MM.1S (cell line): ENCODE data around the gene ZFX.

Experiments
- DNase-seq: peaks from one replicate; pipeline ENCODE4 v3.0.0-alpha.2; 2015
- H2AFZ ChIP-seq: fragments of 300-600 bp; sonication (generic); 2 replicates; pipeline ENCODE4 v1.6.0; 2016; ENCODE audit warnings: antibody characterized with exemption, low read length
- H3F3A ChIP-seq: fragments of 300-600 bp; sonication (generic); 2 replicates; pipeline ENCODE4 v1.6.1; 2016; ENCODE audit warnings: mild to moderate bottlenecking, antibody characterized with exemption, low read length, moderate library complexity, mixed read lengths; ENCODE audit not compliant: insufficient read depth
- H3K27ac ChIP-seq: fragments of 300-600 bp; sonication (generic); 2 replicates; pipeline ENCODE4 v1.5.1; 2016; ENCODE audit warnings: mild to moderate bottlenecking, low read length
- H3K27me3 ChIP-seq: fragments of 300-600 bp; sonication (generic); replicated peaks from 2 replicates; pipeline ENCODE4 v1.6.0; 2016; ENCODE audit warnings: low read length; ENCODE audit not compliant: insufficient read depth
- H3K36me3 ChIP-seq: fragments of 300-600 bp; sonication (generic); replicated peaks from 2 replicates; pipeline ENCODE4 v1.6.1; 2016; ENCODE audit warnings: mild to moderate bottlenecking, low read length, mixed read lengths; ENCODE audit not compliant: insufficient read depth
- H3K4me1 ChIP-seq: fragments of 300-600 bp; sonication (generic); 2 replicates; pipeline ENCODE4 v1.6.1; 2016; ENCODE audit warnings: low read length, mixed read lengths
- H3K4me2 ChIP-seq: fragments of 300-600 bp; sonication (generic); 2 replicates; pipeline ENCODE4 v1.6.0; 2016; ENCODE audit warnings: low read depth, low read length
- H3K4me3 ChIP-seq: fragments of 300-600 bp; sonication (generic); 2 replicates; pipeline ENCODE4 v1.5.1; 2016; ENCODE audit warnings: low read length, mixed read lengths
- H3K79me2 ChIP-seq: fragments of 300-600 bp; sonication (generic); 2 replicates; pipeline ENCODE4 v1.6.1; 2016; ENCODE audit warnings: mixed run types, low read length, mixed read lengths
- H3K9ac ChIP-seq: fragments of 300-600 bp; sonication (generic); 2 replicates; pipeline ENCODE4 v1.6.1; 2016; ENCODE audit warnings: low read length, mixed read lengths
- H3K9me2 ChIP-seq: fragments of 300-600 bp; sonication (generic); replicated peaks from 2 replicates; pipeline ENCODE4 v1.6.1; 2016; ENCODE audit warnings: mild to moderate bottlenecking, low read length, mixed read lengths; ENCODE audit not compliant: insufficient read depth
- H3K9me3 ChIP-seq: fragments of 300-600 bp; sonication (generic); replicated peaks from 2 replicates; pipeline ENCODE4 v1.6.1; 2016; ENCODE audit warnings: mild to moderate bottlenecking, low read length, mixed read lengths; ENCODE audit not compliant: insufficient read depth
- H4K20me1 ChIP-seq: fragments of 300-600 bp; sonication (generic); 2 replicates; pipeline ENCODE4 v1.6.1; 2016; ENCODE audit warnings: mild to moderate bottlenecking, low read length, moderate library complexity, mixed read lengths; ENCODE audit not compliant: insufficient read depth
- CTCF ChIP-seq: fragments of 300-600 bp; sonication (generic); IDR thresholded peaks from 2 replicates; pipeline ENCODE4 v1.5.1; 2016; ENCODE audit warnings: antibody characterized with exemption, low read length, mixed read lengths
- EZH2 ChIP-seq: fragments of 300-600 bp; sonication (generic); optimal IDR thresholded peaks from 2 replicates; pipeline ENCODE3; 2017; ENCODE audit warnings: low read depth, mild to moderate bottlenecking, antibody characterized with exemption, low read length, mixed read lengths
- EZH2phosphoT487 ChIP-seq: fragments of 300-600 bp; sonication (generic); IDR thresholded peaks from 2 replicates; pipeline ENCODE4 v1.6.1; 2018; ENCODE audit warnings: antibody characterized with exemption, low read length

The ZFX gene

GRCh38 chrX:24146283-24146949, 3.1 kb upstream of the ZFX start:
- H3K4me2 ChIP-seq = peak overlapping the region; percentile 73
- no peaks in the 10 kb centered on the region for H3K9me3 ChIP-seq
- H2AFZ ChIP-seq = peak overlapping the region; percentile 67
- peak overlapping the region; percentile 41 for H3K4me3 ChIP-seq
- H3F3A ChIP-seq = peaks cover 27% of the 10 kb centered on the region
- peaks cover 11% of the 10 kb centered on the region for H3K79me2 ChIP-seq
- peaks cover 13% of the 10 kb centered on the region; the same call in 1 of the 2 replicates for H3K4me1 ChIP-seq
- H3K27ac ChIP-seq = peak overlapping the region; percentile 8; the same call in 1 of the 2 replicates
- no peaks in the 10 kb centered on the region for H3K9me2 ChIP-seq
- TF ChIP-seq EZH2 (no peak), CTCF (no peak)
- no peaks in the 10 kb centered on the region for H4K20me1 ChIP-seq
- H3K9ac ChIP-seq = peak overlapping the region; percentile 25; the same call in 1 of the 2 replicates
- H3K27me3 ChIP-seq = no peaks in the 10 kb centered on the region
- no peak for DNase-seq
- H3K36me3 ChIP-seq = no peaks in the 10 kb centered on the region

GRCh38 chrX:24147165-24147564, 2.4 kb upstream of the ZFX start:
- H3K4me1 ChIP-seq = peaks cover 13% of the 10 kb centered on the region; the same call in 1 of the 2 replicates
- H3K9me3 ChIP-seq = no peaks in the 10 kb centered on the region

GRCh38 chrX:24148121-24148520, 1.4 kb upstream of the ZFX start:
- TF ChIP-seq CTCF (no peak), EZH2phosphoT487 (no peak), EZH2 (no peak)
- Histone ChIP-seq H3K4me3 (peak overlapping the region; percentile 58), H3K4me1 (peaks cover 20% of the 10 kb centered on the region; the same call in 1 of the 2 replicates), H3K36me3 (no peaks in the 10 kb centered on the region), H4K20me1 (peaks cover 6% of the 10 kb centered on the region), H3K9ac (peak overlapping the region; percentile 88; the same call in 1 of the 2 replicates), H3K9me2 (no peaks in the 10 kb centered on the region), H3K27ac (peak overlapping the region; percentile 84), H2AFZ (peak overlapping the region; percentile 51; the same call in 1 of the 2 replicates), H3K9me3 (no peaks in the 10 kb centered on the region), H3K4me2 (peak overlapping the region; percentile 85), H3K27me3 (no peaks in the 10 kb centered on the region), H3K79me2 (peaks cover 28% of the 10 kb centered on the region), H3F3A (peaks cover 30% of the 10 kb centered on the region)
- peak; percentile 52 for DNase-seq

More at GRCh38 chrX:24147165-24147564, 2.4 kb upstream of the ZFX start:
- Histone ChIP-seq H3K4me3 (no peak overlapping the region), H3K27me3 (no peaks in the 10 kb centered on the region), H3K36me3 (no peaks in the 10 kb centered on the region), H3K9me2 (no peaks in the 10 kb centered on the region), H3F3A (peaks cover 30% of the 10 kb centered on the region), H2AFZ (no peak overlapping the region; the same call in 1 of the 2 replicates), H3K4me2 (peak overlapping the region; percentile 73; the same call in 1 of the 2 replicates), H3K9ac (no peak overlapping the region), H4K20me1 (peaks cover 3% of the 10 kb centered on the region; the same call in 1 of the 2 replicates), H3K79me2 (peaks cover 18% of the 10 kb centered on the region), H3K27ac (no peak overlapping the region; the same call in 1 of the 2 replicates)
- no peak for DNase-seq
- TF ChIP-seq CTCF (no peak), EZH2phosphoT487 (no peak), EZH2 (no peak)
